Panc1 (cell line): Measurements from ENCODE around the gene POLR3B. TPM values are rescaled to one million over a fixed set of nuclear protein-coding genes. Genes with fewer than 3 reads are reported as not detected.

Experiments
- ATAC-seq: fragments of 200-7000 bp; cut with Tn5 transposase; 2 replicates; pipeline ENCODE4 v1.9.1; 2020; ENCODE audit warnings: mild to moderate bottlenecking, moderate library complexity
- BruUV-seq: library from RNA; stranded (reverse); fragments of 400-500 nt; replicated peaks from 2 replicates; lab custom pipeline; 2021; lab: Mats Ljungman, UMichigan
- CTCF ChIA-PET: fragments of 300-600 bp; sonication (Branson Sonifier 250); formaldehyde crosslinking; loops from one replicate; lab custom pipeline; 2022; ENCODE audit warnings: antibody characterized with exemption; lab: Charles Lee
- POLR2A ChIA-PET: fragments of 300-600 bp; sonication (Branson Sonifier 250); formaldehyde crosslinking; loops from one replicate; lab custom pipeline; 2022; ENCODE audit warnings: antibody characterized with exemption; lab: Charles Lee
- DNase-seq: peaks from one replicate; pipeline ENCODE4 v3.0.0-alpha.2; 2010; ENCODE audit warnings: low read depth, low spot score
- H3K27ac ChIP-seq: 2 replicates; pipeline ENCODE4 v1.5.1; 2011; ENCODE audit warnings: mild to moderate bottlenecking, low read length, inconsistent platforms
- H3K27me3 ChIP-seq: fragments of 200-500 bp; sonication (Bioruptor generic); 2 replicates; pipeline ENCODE4 v1.6.0; 2014; ENCODE audit warnings: low read length, inconsistent platforms; ENCODE audit not compliant: control insufficient read depth, insufficient read depth
- H3K36me3 ChIP-seq: fragments of 200-500 bp; sonication (Bioruptor generic); 2 replicates; pipeline ENCODE4 v1.5.1; 2014; ENCODE audit warnings: inconsistent platforms, mild to moderate bottlenecking, low read length, moderate library complexity; ENCODE audit not compliant: control insufficient read depth, insufficient read depth
- H3K4me1 ChIP-seq: 2 replicates; pipeline ENCODE4 v1.5.1; 2011; ENCODE audit warnings: inconsistent platforms, mild to moderate bottlenecking, low read length, moderate library complexity; ENCODE audit not compliant: control insufficient read depth, insufficient read depth
- H3K4me3 ChIP-seq, 2 experiments: 2 replicates each; pipeline ENCODE4 v1.5.1; 2011 to 2012; ENCODE audit warnings: low read depth in 2 of 2, low read length in 2 of 2, mild to moderate bottlenecking in 2 of 2, inconsistent platforms in 1 of 2, moderate library complexity in 1 of 2
- H3K9me3 ChIP-seq: fragments of 200-500 bp; sonication (Bioruptor generic); 2 replicates; pipeline ENCODE4 v1.5.1; 2014; ENCODE audit warnings: low read depth, mild to moderate bottlenecking, inconsistent platforms, low read length, moderate library complexity; ENCODE audit not compliant: control insufficient read depth, insufficient read depth
- CTCF ChIP-seq: fragments of 450-650 bp; IDR thresholded peaks from 2 replicates; pipeline ENCODE4 v1.5.1; 2017; ENCODE audit warnings: mild to moderate bottlenecking
- POLR2AphosphoS5 ChIP-seq: IDR thresholded peaks from 2 replicates; pipeline ENCODE4 v1.6.1; 2012; ENCODE audit warnings: mild to moderate bottlenecking, low read depth, low read length, moderate library complexity
- REST ChIP-seq, 2 experiments: IDR thresholded peaks; 2 replicates each; pipeline ENCODE4 v1.6.1; 2011 to 2012; ENCODE audit warnings: low read depth in 2 of 2, control low read depth in 1 of 2, low read length in 1 of 2, mild to moderate bottlenecking in 1 of 2, moderate library complexity in 1 of 2; ENCODE audit not compliant: insufficient read depth in 1 of 2
- SIN3A ChIP-seq: IDR thresholded peaks from 2 replicates; pipeline ENCODE4 v1.6.1; 2012; ENCODE audit warnings: low read depth, mild to moderate bottlenecking, low read length, moderate library complexity, borderline replicate concordance; ENCODE audit not compliant: insufficient read depth
- TCF7L2 ChIP-seq: IDR thresholded peaks from 2 replicates; pipeline ENCODE4 v1.6.1; 2011; ENCODE audit warnings: mild to moderate bottlenecking, low read depth, low read length, inconsistent platforms
- in situ Hi-C: cut with HindIII; loops from 2 replicates; pipeline ENCODE4 v1.10.0; 2016; ENCODE audit warnings: low sequenced_read_pairs, low pct_unique_long_range_greater_than_20kb
- intact Hi-C: fragments of 100-400 bp; cut with micrococcal nuclease; formaldehyde crosslinking; loops from one replicate; pipeline ENCODE4 v1.10.0; 2022; ENCODE audit not compliant: unreplicated experiment
- total RNA-seq: library from RNA; stranded (reverse); gene quantifications from one replicate; pipeline ENCODE4 v1.2.1, GENCODE V29; 2021; ENCODE audit not compliant: unreplicated experiment

The POLR3B gene
- total RNA-seq, 1 experiment from 2014 or later: 8.2 TPM

- no peak overlapping the region for H3K27ac ChIP-seq
- ATAC-seq (no peak), DNase-seq (no peak)
- ChIA-PET CTCF (no interaction called here), POLR2A (no interaction called here)
- H3K36me3 ChIP-seq: no peaks in the 10 kb centered on the region
- no TSS peak for BruUV-seq
- intact Hi-C loops (no loop called here), in situ Hi-C loops (no loop called here)
- H3K4me1 ChIP-seq: no peaks in the 10 kb centered on the region
- no peaks in the 10 kb centered on the region for H3K9me3 ChIP-seq
- no peak for TF ChIP-seq REST (IDR thresholded peaks at IDR 0.05; ENCODE audit: insufficient read depth in 1 of 2, low read depth in 2 of 2, low read length in 1 of 2)
- no peak for TF ChIP-seq TCF7L2
- TF ChIP-seq SIN3A: no peak
- no peak for TF ChIP-seq POLR2AphosphoS5
- no peak for TF ChIP-seq CTCF
- no peak overlapping the region for H3K4me3 ChIP-seq
- H3K27me3 ChIP-seq: no peaks in the 10 kb centered on the region
Measured at GRCh38 chr12:106321139-106321850, 36.3 kb upstream of the POLR3B start.

GRCh38 chr12:106323537-106323936, 34.0 kb upstream of the POLR3B start:
- Histone ChIP-seq H3K27ac (no peak overlapping the region), H3K4me3 (no peak overlapping the region), H3K4me1 (no peaks in the 10 kb centered on the region), H3K9me3 (no peaks in the 10 kb centered on the region), H3K36me3 (no peaks in the 10 kb centered on the region), H3K27me3 (no peaks in the 10 kb centered on the region)
- intact Hi-C loops (no loop called here), in situ Hi-C loops (no loop called here)
- ATAC-seq (no peak), DNase-seq (no peak)
- POLR2A ChIA-PET: no interaction called here
- TF ChIP-seq SIN3A: no peak
- no peak for TF ChIP-seq REST (IDR thresholded peaks at IDR 0.05; ENCODE audit: insufficient read depth in 1 of 2, low read depth in 2 of 2, low read length in 1 of 2)
- TF ChIP-seq POLR2AphosphoS5: no peak
- TF ChIP-seq TCF7L2: no peak
- TF ChIP-seq CTCF: no peak
- CTCF ChIA-PET: no interaction called here
- BruUV-seq: no TSS peak
